UCSD-AML1 (cell line): Measurements from ENCODE around the gene TMEM190.
"Not testable (repeated sequence)": the region's sequence is repeated elsewhere in the genome, so short reads cannot be mapped to it uniquely, and the experiment has no call there.

Experiments used
- DNase-seq: peaks from one replicate; lab custom pipeline; 2025; ENCODE audit not compliant: unreplicated experiment; lab: John Stamatoyannopoulos, UW

TMEM190 gene

DNA sequence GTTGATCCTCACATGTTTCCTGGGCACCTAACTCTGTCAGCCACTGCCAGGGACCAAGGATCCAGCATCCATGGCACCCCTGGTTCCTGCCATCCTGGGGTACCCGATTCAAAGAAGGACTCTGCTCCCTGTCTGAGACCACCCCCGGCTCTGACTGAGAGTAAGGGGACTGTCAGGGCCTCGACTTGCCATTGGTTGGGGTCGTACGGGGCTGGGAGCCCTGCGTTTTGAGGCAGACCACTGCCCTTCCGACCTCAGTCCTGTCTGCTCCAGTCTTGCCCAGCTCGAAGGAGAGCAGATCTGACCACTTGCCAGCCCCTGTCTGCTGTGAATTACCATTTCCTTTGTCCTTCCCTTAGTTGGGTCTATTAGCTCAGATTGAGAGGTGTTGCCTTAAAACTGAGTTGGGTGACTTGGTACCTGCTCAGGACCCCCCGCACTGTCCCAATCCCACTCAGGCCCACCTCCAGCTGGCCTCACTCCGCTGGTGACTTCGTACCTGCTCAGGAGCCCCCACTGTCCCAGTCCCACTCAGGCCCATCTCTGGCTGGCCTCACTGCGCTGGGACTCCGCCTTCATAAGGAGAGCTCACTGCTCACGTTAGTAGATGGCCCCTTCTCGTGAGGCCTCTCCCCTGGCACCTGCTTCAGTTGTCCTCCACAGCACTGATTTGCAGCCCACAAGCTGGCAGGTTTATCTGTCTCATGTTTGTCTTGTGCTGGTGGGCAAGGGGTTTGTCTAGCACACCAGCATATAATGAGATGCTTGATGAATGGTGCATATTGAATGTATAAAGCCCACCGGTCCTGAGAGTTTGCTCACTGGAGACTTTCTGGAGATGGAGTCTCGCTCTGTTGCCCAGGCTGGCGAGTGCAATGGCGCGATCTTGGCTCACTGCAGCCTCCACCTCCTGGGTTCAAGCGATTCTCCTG lies 13.0 kb downstream of the TMEM190 start:
- no peak for DNase-seq

DNA sequence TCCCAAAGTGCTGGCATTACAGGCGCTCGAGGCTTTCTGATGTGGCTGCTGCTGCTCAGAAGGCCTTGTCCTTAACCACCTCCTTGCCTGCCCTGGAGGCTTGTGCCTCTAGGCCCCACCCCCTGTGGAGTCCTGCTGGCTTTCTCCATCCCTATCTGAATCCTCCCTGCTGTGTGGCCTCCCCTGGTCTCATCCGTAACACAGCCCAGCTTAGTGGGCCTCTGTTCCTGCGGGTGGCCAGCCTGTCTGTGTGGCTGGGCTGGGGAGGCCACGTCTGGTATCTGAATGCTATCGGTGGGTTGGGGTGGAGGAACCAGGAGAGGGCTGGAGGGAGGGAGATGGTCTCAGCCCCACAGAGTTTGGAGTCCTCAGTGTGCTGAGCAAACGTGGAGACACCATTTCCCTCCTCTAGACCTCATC lies 13.8 kb downstream of the TMEM190 start:
- no peak for DNase-seq

DNA sequence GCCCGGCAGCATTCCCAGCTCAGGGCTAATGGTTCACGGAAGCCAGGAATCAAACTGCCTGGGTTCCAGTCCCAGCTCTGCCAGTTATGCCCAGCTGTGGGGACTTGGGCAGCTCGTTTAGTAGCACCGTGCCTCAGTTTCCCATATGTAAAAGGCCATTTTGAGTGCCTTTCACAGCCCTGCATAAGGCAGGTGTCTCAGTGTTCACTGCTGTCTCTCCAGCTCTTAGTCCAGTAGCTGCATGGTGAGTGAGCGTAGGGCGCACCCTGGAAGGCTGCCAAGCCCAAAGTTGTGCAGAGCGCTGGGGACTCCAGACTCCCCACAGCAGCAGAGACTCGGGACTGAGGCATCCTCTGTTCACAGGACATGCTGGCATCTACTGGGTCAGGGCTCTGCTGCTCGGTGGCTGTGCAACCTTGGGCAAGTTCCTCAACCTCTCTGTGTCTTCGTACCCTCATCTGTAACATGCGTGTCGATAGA lies 14.6 kb downstream of the TMEM190 start:
- DNase-seq, result no peak

DNA sequence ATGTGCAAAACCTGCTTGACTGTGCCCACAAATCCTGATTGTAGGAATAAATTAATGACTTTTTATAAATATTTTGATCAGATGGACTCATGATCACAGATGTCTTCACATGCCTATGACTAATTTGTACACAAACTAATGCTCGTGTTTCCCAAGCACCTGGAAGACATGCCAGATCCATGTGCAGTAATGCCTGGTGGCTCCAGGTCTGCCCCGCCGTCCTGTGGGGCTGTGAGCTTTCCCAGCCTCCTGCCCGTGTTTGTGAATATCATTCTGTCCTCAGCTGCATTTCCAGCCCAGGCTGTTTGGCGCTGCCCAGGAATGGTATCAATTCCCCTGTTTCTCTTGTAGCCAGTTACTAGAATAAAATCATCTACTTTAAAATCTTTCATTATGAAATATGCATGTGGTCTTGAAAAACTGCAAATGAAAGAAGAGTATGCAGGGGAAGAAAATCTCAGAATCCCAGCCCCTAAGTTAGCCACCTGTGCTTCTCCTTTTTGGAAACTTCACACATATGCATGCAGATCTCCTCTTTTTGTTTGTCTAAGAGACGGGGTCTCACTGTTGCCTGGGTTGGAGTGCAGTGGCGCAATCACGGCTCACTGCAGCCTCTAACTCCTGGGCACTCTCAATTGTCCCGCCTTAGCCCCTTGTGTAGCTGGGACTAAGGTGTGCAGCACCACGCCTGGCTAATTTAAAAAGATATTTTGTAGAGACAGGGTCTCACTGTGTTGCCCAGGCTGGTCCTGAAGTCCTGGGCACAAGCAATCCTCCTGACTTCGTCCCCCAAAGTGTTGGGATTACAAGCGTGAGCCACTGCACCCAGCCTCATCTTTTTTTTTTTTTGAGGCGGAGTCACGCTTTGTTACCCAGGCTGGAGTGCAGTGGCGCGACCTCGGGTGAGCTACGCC lies 15.3 kb downstream of the TMEM190 start:
- no peak for DNase-seq

DNA sequence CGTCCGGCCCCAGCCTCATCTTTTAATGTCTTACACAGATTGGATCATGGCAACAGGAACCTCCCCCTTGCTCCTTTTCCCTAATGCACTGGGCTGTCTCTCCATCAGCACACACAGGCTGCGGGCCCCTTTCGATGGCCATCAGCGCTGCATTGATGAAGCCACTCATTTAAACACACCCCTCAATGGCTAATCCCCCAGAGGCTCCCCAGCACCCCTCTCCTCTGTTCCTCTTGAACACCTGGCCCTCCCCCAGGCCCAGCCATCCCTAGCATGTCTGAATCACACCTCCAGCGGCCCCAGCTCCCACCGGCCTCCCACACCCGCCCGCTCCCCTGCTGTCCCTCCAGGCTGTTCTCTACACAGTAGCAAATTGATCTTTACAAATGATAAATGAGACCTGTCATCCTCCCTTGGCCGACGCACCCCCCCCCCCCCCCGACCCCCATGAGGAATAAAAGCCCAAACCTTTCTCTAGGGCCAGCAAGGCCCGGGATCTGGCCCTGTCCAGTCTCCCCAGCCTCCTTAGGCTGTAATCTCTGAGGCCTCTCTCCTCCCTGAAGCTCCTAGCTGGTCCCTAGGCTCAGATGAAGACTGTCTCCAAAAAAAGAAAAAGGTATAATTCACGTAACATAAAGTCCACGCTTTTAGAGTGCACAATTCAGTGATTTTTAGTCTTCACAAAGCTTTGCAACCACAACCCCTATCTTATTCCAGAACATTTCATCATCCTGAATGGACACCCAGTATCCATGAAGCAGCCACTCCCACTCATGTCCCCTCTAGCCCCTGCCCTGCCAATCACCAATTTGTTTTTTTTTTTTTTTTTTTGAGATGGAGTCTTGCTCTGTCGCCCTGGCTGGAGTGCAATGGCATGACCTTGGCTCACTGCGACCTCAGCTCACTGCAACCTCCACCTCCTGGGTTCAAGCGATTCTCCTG lies 16.5 kb downstream of the TMEM190 start:
- DNase-seq, result no peak

DNA sequence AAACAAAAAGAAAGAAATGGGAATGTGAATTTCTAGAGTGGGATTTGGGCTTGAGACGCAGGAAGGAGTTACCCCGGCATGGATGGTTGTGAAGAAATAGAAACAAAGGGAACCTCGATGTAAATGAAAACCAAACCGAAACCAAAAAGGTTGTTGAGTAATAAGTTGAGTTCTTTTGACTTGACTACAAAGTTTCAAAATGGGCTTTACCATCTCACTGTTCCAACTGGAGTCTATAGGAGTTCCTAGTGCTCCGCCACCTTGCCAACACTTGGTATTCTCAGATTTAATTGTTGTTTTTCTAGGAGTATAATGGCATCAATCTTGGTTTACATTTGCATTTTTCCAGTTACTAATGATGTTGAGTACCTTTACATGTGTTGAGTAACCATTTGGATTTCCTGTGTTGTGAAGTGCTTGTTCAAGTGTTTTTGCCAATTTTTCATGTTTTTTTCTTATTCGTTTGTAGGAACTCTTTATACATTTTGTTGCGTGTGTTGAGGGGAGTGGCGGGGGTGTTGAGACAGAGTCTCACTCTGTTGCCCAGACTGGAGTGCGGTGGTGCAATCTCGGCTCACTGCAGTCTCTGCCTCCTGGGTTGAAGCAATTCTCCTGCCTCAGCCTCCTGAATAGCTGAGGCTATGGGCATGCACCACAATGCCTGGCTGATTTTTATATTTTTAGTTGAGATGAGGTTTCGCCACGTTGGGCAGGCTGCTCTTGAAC lies 21.7 kb downstream of the TMEM190 start:
- DNase-seq, result no peak

DNA sequence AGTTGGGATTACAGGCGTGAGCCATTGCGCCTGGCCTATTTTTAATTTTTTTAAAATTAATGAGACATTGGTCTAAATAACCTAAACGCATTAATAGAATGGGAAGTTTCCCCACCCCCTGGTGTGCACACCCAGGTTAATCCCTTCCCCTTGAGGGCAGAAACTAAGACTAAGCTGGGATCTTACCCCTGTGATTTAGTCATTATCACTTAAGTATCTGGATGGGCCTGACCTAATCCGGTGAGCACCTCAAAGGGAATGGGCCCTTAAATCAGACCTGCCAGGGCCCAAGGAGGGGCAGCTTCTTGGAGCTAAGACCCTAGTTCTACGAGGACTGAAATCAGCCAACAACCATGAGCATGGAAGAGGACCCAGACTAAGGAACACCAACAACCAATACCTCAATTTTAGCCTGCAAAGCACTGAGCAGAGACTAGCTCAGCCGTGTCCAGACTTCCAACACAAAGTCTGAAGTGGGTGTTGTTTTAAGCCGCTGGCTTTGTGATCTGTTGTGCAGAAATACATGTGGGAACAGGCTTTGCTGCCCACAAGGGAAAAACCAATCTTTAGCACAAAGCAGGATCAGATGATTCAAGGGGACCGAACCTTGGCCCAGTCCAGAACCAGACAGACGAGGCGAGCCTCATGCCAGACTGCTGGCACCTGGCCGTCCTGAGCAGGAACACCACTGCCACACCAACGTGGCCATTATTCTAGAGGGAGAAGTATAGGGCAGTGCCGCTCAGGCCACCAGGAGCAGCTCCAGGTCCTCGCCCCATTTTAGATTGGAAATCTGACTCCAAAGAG lies 23.9 kb downstream of the TMEM190 start:
- DNase-seq, result no peak

DNA sequence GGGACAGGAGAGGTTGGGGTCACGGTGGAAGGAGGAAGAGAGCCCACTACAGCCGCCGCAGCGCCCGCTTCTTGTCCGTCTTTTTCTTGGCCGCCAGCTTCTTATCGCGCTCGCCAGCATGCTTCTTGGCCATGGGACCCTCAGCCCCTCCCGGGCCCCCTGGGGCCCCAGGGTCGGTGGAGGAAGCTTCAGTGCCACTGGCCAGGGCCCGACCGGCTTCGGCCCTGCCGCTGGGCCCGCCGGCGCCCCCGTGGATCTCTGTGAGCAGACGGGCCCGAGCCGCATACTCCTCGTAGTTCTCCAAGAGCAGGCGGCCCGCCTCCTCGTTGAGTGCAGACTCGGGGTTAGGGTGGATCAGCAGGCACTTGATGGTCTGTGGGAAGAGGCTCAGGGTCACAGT lies 24.8 kb downstream of the TMEM190 start:
- not testable (repeated sequence) for DNase-seq

DNA sequence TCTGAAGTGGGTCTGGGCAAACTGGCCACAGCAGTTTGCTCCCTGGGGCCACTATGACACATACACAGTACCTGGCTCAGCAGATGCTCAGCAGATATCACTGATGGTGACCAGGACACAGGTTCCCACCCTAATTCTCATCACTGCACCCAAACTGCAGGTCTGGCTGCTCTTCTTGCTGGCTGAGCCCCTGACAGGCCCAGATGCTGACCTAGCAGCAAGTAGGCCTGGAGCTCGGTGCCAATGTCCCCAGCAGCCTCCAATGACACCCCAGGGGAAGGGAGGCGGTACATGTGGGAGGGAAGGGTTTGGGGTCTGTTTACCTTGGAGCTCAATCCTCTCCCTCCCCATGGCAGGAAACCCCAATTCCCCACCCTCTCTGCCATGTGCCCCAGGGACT lies 25.9 kb downstream of the TMEM190 start:
- DNase-seq, result no peak

DNA sequence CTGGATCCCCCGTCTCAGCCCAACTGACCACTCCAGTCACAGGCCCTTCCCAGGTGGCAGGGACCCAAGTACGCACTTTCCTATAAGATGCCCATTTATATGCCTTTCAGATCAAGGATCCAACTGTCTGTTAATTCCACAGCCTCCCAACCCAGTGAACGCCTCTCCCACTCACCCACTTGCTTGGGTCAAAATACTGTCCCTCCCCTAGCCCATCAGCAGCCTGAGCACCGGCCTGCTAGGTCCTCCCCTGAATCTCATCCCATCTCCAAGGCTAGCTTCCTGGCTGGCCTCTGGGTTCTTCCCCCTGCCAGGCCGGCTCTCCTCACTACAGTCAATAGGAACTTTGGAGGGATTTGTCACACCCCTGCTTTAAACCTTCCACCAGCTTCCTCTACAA lies 29.0 kb downstream of the TMEM190 start:
- DNase-seq, result no peak

DNA sequence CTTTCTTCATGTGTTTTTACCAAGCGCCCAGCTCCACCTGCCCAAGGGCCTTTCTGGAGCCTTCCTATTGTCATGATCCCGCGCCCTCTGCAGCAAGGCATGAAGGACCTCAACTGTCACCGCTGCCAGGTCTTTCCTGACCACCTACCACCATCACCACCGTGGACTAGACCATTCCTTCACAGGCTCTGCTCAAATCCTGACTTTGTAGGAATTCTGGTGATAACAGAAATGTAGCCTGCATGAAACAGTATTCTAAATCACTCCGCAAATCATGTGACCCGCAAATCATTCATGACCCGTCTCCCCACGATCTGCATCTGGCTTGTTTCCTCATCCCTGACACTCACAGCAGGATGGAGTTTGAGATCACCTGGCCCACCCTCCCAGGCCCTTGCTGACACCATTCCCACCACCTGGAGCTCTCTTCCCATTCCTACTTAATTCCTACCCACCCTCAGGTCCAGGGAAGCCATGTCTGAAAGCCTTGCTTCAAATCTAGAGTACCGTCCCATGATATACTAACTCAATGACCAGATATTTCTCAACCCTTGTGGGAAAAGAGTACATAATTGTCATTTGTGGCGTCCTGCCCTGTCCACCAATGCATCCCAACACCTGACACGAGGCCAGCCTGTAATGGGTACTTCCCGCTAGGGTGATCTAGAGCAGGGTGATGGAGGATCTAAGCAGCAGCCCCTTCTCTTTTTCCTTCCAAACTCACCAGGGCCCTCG lies 29.6 kb downstream of the TMEM190 start:
- no peak for DNase-seq

DNA sequence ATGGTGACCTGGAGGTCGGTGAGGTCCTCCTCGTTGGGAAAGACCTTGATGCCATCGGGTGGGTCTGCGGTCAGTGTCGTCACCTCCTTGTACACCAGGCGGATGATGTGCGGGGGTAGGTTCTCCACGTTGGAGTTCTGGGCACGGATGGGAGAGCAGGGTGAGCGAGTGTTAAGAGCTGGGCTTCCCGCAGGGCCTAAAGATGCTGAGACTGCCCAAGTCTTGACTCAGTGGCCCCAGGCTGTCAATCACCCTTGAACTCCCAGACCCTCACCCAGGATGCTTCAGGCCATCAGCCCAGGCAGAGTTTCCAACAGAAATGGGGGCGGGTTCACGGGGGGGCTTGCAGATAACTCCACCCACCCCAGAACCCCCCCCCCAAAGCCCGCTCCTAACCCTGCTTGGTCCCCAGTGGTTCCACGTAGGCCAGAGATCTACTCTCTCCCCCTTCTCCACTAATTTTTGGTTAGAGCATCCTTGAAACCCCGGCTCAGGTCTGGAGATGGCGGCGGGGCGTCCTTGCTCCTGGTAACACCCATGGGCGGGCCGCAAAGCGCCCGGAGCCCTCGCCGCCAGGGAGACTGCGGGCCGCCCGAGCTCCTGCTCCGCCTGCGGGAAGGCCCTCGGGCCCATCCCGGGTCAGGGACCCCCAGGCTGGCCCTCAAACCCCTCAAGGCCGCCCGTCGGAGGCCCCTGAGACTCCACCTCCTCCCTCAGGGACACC lies 30.4 kb downstream of the TMEM190 start:
- peak; percentile 68 for DNase-seq

DNA sequence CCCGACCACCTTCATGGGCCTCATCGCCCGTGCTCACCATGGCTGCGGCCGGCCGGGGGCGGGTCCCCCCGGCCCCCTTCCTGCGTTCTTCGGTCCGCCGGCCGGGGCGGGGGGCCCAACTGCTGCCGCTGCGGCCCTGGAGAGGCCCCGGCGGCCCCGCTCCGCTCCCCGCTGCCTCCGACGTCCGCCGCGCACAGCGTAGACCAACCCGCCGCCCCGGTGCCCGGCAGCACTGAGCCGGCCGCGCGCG lies 30.8 kb downstream of the TMEM190 start, which contains the start of gene UBE2S:
TSS of gene UBE2S (minus strand) at position 239 of the 250 bp plus-strand sequence. CDS start at position 40, 199 bp downstream.
- DNase-seq, result not testable (repeated sequence)

DNA sequence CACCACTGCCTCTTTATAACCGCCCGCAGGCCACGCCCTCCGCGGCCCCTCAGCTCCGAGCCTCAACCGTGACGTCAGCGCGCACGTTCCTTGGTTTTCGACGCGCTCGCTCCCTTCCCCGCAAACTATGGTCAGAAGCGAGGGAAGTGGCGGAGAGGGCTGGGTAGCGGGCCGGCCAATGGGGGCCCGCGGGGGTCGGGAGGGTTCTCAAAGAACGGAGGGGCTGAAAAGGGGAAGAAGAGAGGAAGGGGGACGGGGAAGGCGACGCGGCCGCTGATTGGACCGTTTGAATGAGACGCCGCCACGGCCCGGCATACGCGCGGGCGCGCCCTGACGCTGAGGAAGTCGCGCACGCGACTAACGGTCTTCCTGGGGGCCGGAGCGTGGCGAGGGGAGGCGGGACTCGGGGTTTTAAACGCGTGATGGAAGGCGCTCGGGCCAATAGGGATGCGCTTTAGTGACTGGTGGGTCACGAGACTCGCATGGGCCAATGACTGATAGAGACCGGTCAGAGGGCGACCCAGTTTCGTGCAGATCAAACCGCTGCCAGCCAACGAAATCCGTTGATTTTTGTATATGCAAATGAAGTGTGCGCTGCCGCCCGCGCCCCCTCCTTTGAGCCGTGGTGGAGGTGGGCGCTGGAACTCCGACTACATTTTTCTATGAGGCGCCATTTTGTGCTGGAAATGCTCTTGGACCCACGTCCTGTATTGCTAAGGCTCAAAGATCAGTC lies 31.3 kb downstream of the TMEM190 start:
- DNase-seq, result peak; percentile 99

DNA sequence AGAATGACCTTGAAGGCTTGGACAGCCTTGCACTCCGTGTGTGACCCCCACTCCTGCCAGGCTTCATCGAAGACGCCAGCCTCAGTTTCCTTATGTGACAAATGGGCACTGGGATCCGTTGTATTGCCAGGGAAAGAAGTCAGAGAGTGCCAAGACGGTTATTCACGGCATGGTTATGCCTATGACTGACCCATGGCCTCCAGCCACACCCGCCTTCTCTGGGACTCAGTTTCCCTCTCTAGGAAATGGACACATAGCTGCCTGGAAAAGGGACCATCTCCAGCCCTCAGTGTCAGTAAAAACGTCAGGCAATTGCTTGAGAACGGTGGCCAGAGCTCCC lies 31.9 kb downstream of the TMEM190 start:
- no peak for DNase-seq

DNA sequence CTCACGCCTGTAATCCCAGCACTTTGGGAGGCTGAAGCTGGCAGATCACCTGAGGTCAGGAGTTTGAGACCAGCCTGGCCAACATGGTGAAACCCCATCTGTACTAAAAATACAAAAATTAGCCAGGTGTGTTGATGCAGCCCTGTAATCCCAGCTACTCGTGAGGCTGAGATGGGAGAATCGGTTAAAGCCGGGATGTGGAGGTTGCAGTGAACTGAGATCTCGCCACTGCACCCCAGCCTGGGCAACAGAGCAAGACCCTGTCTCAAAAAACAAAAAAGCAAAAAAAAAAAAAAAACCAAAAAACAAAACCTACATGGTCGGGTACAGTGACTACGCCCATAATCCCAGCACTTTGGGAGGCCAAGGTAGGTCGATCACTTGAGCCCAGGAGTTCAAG lies 32.6 kb downstream of the TMEM190 start:
- not testable (repeated sequence) for DNase-seq

DNA sequence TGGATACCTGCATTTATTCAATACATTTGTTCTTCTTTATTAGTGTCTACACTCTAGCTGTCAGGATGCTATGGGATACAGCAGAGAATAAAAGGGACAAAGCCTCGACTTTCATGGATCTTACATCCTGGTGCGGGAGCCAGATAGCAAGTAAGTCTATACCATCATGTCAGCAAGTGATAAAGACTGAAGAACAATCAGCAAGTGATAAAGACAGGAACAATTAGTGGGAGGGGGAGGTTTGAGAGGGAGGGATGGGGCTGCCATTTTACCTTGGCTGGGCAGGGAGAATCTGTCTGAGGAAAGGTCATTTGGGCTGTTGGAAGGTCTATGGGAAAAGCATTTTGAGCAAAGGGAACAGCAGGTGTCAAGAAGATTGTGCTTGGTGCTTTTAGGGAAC lies 33.5 kb downstream of the TMEM190 start:
- no peak for DNase-seq
